ENCODE measurements around the gene MFSD6.

Gene MFSD6

GRCh38 chr2:190367091-190367490 lies 41.1 kb upstream of the MFSD6 start:
- no peak for DNase-seq (ENCODE audit: low read depth, low spot score)
- H3K9me3 ChIP-seq (ENCODE audit: low read depth, low read length) = no peaks in the 10 kb centered on the region
- no peak overlapping the region for H3K27ac ChIP-seq
- TF ChIP-seq EZH2 (IDR thresholded peaks at IDR 0.05) (no peak), POLR2AphosphoS5 (IDR thresholded peaks at IDR 0.05; ENCODE audit: borderline replicate concordance, low read depth, low read length) (no peak), FOXP2 (optimal IDR thresholded peaks at IDR 0.05; ENCODE audit: control extremely low read depth, extremely low read length, insufficient read depth) (no peak)
- H3K9ac ChIP-seq (ENCODE audit: insufficient read length) = no peak overlapping the region
- H3K36me3 ChIP-seq (ENCODE audit: insufficient read depth, low read length) = no peaks in the 10 kb centered on the region
- no peak overlapping the region for H3K4me3 ChIP-seq

- no peaks in the 10 kb centered on the region for H3K36me3 ChIP-seq (ENCODE audit: insufficient read depth, low read length)
- H3K27ac ChIP-seq = no peak overlapping the region
- DNase-seq (ENCODE audit: low read depth, low spot score) = no peak
- no peak overlapping the region for H3K9ac ChIP-seq (ENCODE audit: insufficient read length)
- H3K9me3 ChIP-seq (ENCODE audit: low read depth, low read length) = no peaks in the 10 kb centered on the region
- TF ChIP-seq POLR2AphosphoS5 (IDR thresholded peaks at IDR 0.05; ENCODE audit: borderline replicate concordance, low read depth, low read length) (no peak), EZH2 (IDR thresholded peaks at IDR 0.05) (no peak), FOXP2 (optimal IDR thresholded peaks at IDR 0.05; ENCODE audit: control extremely low read depth, extremely low read length, insufficient read depth) (no peak)
- no peak overlapping the region for H3K4me3 ChIP-seq
Observed at GRCh38 chr2:190369635-190370034, 38.5 kb upstream of the MFSD6 start.

GRCh38 chr2:190376083-190376482 lies 32.1 kb upstream of the MFSD6 start:
- H3K9ac ChIP-seq (ENCODE audit: insufficient read length) = no peak overlapping the region
- no peak for DNase-seq (ENCODE audit: low read depth, low spot score)
- H3K27ac ChIP-seq = no peak overlapping the region
- TF ChIP-seq FOXP2 (optimal IDR thresholded peaks at IDR 0.05; ENCODE audit: control extremely low read depth, extremely low read length, insufficient read depth) (no peak), POLR2AphosphoS5 (IDR thresholded peaks at IDR 0.05; ENCODE audit: borderline replicate concordance, low read depth, low read length) (no peak), EZH2 (IDR thresholded peaks at IDR 0.05) (no peak)
- H3K9me3 ChIP-seq (ENCODE audit: low read depth, low read length) = no peaks in the 10 kb centered on the region
- no peak overlapping the region for H3K4me3 ChIP-seq
- no peaks in the 10 kb centered on the region for H3K36me3 ChIP-seq (ENCODE audit: insufficient read depth, low read length)

DNA sequence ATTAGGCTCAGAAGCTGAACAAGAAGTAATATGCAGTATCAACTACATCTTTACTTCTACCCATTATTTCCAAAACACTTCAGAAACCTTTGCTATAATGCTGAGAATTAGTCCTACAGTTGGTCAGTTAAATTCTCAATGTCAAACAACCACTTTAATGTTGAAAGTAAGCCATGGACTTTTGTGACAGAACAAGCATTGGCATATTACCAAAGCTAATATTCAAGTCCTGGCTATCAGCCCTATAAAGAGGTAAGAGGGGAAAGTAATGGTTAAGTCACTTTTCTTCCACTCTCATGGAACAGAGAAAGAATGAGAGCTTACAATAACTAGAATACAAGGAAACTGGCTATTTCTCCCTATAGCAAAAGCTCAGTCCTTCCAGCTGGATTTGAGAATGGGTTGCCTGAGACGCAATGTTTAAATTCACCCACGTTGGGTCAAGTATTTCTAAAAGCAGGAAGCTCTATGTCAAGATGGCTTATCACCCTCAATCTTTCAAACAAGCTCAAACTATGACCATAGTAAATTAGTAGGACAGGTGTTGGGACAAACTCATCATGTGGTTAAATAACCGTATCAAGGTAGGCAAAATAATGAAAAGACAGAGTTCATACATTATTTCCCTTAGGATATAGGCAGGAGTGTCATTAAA lies 31.4 kb upstream of the MFSD6 start:
- Histone ChIP-seq H3K36me3 (ENCODE audit: insufficient read depth, low read length) (no peaks in the 10 kb centered on the region), H3K27ac (no peak overlapping the region), H3K9ac (ENCODE audit: insufficient read length) (no peak overlapping the region), H3K9me3 (ENCODE audit: low read depth, low read length) (no peaks in the 10 kb centered on the region), H3K4me3 (no peak overlapping the region)
- TF ChIP-seq FOXP2 (optimal IDR thresholded peaks at IDR 0.05; ENCODE audit: control extremely low read depth, extremely low read length, insufficient read depth) (no peak), POLR2AphosphoS5 (IDR thresholded peaks at IDR 0.05; ENCODE audit: borderline replicate concordance, low read depth, low read length) (no peak), EZH2 (IDR thresholded peaks at IDR 0.05) (no peak)
- no peak for DNase-seq (ENCODE audit: low read depth, low spot score)

DNA sequence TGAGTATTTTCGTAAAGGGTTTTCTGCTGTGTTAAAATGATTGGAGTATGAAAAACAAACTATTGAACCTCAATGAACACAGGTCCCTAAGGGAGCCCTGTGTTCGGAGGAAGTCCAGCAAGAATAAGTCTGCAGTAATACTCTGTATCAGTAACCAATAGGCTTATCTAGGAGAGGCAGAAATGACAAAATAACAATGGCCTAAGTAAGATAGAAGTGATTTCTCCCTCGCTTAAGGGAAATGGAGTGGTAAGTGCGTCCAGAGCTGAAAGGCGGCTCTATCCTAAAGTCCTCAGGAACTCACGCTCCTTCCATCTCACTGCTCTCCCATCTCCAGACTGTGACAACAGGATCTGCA lies 29.3 kb upstream of the MFSD6 start:
- Histone ChIP-seq H3K9me3 (ENCODE audit: low read depth, low read length) (no peaks in the 10 kb centered on the region), H3K4me3 (no peak overlapping the region)
- TF ChIP-seq POLR2AphosphoS5 (IDR thresholded peaks at IDR 0.05; ENCODE audit: borderline replicate concordance, low read depth, low read length) (no peak), EZH2 (IDR thresholded peaks at IDR 0.05) (no peak), FOXP2 (optimal IDR thresholded peaks at IDR 0.05; ENCODE audit: control extremely low read depth, extremely low read length, insufficient read depth) (no peak)

GRCh38 chr2:190379249-190379964 lies 28.7 kb upstream of the MFSD6 start:
- Histone ChIP-seq H3K9ac (ENCODE audit: insufficient read length) (no peak overlapping the region), H3K4me3 (no peak overlapping the region), H3K27ac (no peak overlapping the region), H3K36me3 (ENCODE audit: insufficient read depth, low read length) (no peaks in the 10 kb centered on the region), H3K9me3 (ENCODE audit: low read depth, low read length) (no peaks in the 10 kb centered on the region)
- TF ChIP-seq EZH2 (IDR thresholded peaks at IDR 0.05) (no peak), FOXP2 (optimal IDR thresholded peaks at IDR 0.05; ENCODE audit: control extremely low read depth, extremely low read length, insufficient read depth) (no peak), POLR2AphosphoS5 (IDR thresholded peaks at IDR 0.05; ENCODE audit: borderline replicate concordance, low read depth, low read length) (no peak)
- DNase-seq (ENCODE audit: low read depth, low spot score) = no peak

More for the DNA sequence above, 29.3 kb upstream of the MFSD6 start:
- DNase-seq (ENCODE audit: low read depth, low spot score) = no peak
- no peaks in the 10 kb centered on the region for H3K36me3 ChIP-seq (ENCODE audit: insufficient read depth, low read length)
- no peak overlapping the region for H3K9ac ChIP-seq (ENCODE audit: insufficient read length)
- H3K27ac ChIP-seq = no peak overlapping the region

GRCh38 chr2:190380962-190381412 lies 27.2 kb upstream of the MFSD6 start:
- DNase-seq (ENCODE audit: low read depth, low spot score) = no peak
- TF ChIP-seq FOXP2 (optimal IDR thresholded peaks at IDR 0.05; ENCODE audit: control extremely low read depth, extremely low read length, insufficient read depth) = no peak
- TF ChIP-seq EZH2 (IDR thresholded peaks at IDR 0.05) = no peak
- TF ChIP-seq POLR2AphosphoS5 (IDR thresholded peaks at IDR 0.05; ENCODE audit: borderline replicate concordance, low read depth, low read length) = no peak
- Histone ChIP-seq H3K36me3 (ENCODE audit: insufficient read depth, low read length) (no peaks in the 10 kb centered on the region), H3K9ac (ENCODE audit: insufficient read length) (no peak overlapping the region), H3K27ac (no peak overlapping the region), H3K4me3 (no peak overlapping the region), H3K9me3 (ENCODE audit: low read depth, low read length) (no peaks in the 10 kb centered on the region)

- TF ChIP-seq FOXP2 (optimal IDR thresholded peaks at IDR 0.05; ENCODE audit: control extremely low read depth, extremely low read length, insufficient read depth) = no peak
- no peak for TF ChIP-seq POLR2AphosphoS5 (IDR thresholded peaks at IDR 0.05; ENCODE audit: borderline replicate concordance, low read depth, low read length)
- TF ChIP-seq EZH2 (IDR thresholded peaks at IDR 0.05) = no peak
- Histone ChIP-seq H3K36me3 (ENCODE audit: insufficient read depth, low read length) (no peaks in the 10 kb centered on the region), H3K9ac (ENCODE audit: insufficient read length) (no peak overlapping the region), H3K27ac (no peak overlapping the region), H3K9me3 (ENCODE audit: low read depth, low read length) (no peaks in the 10 kb centered on the region), H3K4me3 (no peak overlapping the region)
- DNase-seq (ENCODE audit: low read depth, low spot score) = peak; percentile 22
Observed at GRCh38 chr2:190382851-190383250, 25.3 kb upstream of the MFSD6 start.
